Fibroblast of upper back skin (primary cell): ENCODE data around the gene SRL.

ENCODE experiments used
- DNase-seq: peaks from one replicate; pipeline ENCODE4 v3.0.0-alpha.2; 2013

SRL gene

DNA sequence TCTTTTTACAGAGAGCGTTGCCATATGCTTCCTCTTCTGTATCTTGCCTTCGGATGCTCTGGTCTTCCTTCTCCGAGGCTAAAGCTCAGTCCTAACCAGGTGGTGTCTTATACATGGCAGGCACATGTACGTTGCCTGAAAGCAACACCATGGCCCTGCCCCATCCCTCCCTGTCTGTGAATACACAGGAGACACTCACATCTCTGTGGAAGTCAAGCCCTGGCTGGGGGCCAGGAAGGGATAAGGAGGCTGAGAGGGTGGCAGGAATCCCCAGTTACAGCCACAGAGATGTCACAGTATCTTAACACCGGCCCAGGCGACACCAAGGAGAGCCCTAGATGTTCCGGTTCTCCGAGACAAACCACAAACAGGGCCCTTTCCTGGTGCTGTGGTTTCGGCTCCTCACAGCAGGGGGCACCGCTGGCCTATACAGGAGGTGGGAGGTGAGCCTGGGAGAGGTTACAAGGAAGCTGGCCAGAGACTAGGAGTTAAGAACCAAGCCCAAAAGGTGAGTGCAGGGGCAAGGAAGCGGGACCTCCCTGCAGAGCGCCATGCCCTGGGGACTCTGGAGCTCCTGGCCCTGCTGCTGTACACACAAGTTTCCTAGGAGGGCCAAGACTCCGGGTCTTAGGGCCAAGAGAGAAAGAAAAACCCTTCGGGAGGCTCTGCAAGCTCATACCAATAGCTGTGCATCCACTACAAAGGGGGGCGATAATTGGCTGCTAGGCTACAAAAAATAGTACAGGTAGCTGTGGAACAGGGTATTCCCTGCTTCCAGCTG is 41.7 kb downstream of the SRL start:
- DNase-seq, result peak; percentile 62

DNA sequence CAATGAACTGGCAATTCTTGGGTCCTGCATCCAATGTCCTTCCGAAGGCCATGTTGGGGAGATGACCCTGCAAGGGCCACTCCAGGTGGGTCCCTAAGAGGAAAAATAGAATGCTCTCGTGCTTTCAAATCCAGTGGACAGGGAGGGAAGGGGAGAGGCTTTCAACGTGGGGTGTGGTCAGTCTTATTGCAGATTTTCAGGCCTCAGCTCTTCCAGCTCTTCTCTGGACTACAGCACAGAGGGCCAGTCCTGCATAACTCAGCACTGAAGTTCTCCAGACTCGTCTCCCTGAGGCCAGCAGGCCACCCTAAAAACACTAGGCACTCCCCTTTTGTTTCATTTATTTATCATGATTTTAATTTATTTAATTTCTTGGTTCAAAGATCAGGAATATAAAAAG is 43.1 kb downstream of the SRL start:
- no peak for DNase-seq

DNA sequence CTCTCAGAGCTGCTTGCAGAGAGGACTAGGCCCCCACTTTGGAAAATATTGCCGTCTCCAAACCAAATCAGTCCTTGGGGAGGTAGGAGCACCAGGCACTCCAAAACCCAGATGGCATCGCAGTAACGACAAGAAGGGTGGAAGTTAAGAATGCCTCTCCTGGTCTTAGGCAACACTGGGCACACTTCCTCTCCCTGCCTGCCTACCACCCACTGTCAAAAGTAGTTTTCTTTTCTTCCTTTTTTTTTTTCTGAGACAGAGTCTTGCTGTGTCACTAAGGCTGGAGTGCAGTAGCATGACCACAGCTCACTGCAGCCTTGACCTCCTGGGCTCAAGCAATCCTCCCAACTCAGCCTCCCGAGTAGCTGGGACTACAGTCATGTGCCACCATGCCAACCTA is 47.2 kb downstream of the SRL start:
- DNase-seq, result no peak

DNA sequence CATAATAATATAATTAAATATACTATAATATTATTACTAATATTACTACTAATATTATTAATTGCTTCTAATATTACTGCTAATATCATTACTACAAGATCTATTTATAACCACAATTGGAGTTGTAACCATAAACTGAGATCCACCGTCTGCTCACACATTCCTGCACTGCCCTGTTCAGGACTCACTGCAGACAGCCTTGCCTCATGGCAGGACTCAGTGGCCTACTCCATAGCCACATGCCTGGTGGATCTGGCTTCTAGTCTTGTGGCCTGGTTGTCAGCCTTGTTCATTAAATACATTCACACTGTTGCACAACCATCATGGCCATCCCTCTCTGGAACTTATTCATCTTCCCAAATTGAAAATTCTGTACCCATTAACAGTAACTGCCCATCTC is 48.0 kb downstream of the SRL start:
- no peak for DNase-seq

DNA sequence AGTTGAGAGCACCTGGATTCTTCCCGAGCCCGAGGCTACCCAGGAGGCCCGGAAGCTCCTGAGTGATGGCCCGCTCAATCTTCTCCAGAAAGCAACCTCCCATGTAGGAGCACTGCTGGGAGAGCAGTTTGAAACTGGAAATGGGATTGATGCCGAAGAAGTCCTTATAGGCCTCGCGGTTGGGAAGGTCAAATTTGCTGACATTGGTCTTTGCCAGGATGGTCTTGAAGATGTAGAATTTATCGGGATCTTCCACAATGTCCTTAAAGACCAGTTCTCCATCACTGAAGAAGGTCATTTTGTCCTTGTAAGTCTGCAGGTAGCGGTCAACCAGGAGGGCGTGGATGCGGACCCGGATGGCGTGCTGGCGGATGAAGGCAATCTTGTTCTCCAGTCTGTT is 49.7 kb downstream of the SRL start:
- no peak for DNase-seq

DNA sequence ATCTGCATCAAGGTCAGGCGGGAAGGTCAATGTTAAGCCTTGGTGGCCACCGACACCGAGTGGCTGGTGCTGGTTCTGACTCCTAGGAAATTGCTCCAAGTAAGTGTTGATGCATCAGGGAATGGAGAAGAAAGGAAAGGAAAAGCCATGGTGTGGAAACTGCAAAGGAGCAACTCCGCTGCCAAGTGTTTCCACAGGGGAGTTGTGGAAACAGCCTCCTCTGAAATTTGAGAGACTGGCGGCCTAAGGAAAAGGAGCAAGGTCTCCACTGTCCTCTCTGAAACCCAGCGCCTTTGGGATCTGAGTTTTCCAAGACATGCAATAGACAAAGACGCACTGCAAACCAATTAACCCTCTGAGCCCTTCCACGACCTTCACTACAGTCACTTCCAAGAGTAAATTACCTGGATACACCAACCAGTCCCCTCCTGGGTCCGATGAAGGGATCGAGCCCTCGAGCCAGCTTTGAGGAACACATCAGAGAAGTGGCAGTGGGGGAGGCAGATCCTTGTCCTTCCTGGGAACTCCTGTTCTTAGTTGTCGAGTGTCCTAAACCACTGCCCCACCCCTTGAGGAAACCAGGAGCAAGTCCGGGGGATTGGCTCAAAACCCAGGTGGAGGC is 51.1 kb downstream of the SRL start:
- DNase-seq, result no peak

DNA sequence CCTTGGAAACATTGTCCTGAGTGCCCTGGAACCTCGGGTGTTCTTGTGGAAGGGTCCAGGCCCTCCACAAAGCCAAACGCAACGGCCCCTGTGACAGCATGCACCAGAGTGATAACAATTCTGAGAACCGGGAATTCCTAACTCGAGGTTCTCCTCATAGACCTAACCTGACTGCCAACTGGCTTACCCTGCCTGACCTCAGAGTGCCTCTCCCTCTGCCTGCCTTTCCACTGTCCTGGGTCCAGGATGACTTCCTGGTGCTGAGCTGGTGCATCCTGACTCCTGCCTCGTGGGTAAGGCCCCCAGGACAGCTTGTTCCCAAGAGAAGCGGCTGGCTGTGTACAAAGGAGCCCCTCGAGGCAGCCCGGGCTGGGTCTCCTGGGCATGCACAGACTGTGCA is 51.8 kb downstream of the SRL start:
- no peak for DNase-seq

DNA sequence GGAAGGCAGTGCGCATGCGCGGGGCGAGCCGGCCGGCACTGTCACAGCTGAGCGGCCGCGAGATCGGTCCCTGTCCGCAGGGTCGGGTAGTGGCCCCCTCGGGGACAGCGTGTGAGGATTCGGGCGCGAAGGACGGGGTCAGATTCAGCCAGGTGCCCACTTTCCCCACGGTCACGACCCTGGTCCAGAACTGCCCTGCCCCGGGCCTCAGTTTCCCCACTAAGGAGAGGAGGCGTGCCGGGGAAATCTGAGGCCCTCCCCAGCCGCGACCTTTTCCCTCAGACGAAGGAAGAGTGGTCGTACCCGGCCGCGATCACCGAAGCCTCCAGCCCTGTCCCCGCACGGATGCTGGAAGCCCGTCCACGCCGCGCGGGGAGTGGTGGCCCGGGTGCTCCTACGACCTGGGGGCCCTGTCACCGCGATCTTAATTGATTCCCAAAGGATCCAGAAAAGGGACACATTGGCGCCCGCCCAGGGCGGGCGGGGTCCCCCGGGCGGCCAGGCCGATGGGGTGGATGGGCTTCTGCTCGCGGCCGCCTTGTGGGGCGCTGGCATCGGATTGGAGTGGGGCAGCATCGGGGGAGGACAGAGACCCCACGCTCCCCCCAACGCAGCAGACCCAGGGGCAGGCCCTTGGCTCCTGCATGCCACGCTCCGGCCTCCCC is 57.7 kb downstream of the SRL start:
- DNase-seq, result no peak

DNA sequence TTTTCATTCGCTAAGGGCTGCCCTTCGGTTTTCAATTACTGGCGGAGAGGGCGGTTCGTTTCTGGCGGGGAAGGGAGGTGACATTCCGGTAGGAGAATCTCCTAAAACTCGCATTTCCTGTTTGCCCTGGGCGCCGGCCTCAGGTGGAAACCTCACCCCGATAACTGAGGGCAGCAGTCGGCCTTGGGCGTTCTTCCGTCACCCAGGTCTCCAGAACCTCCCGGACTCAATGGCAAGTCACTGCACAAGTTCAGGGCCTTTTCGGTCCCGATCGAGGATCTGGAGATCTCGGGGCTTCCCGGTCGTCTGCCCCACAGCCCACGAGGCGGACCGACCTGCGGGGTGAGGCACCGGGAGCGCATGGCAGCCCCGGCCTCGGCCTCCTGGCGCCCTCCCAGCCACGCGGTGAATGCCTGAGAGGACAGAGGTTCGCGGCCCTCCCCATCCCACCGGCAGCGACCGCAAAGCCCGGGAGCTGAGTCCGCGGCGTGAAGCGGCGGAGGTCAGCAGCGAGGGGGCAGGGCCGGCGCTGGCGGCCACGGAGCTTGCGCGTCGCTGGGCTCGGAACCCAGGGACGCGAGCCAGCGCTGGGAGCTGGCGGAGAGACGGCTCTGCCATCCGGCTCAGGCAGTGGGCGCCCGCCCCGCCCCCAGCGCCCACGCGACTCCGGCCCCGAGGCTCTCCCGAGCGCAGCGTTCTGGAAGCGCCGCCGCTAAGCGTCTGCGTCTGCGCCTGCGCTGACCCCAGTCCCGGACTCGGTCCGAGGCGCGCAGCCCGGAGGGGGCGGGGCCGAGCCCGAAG is 58.4 kb downstream of the SRL start:
- peak; percentile 91 for DNase-seq

DNA sequence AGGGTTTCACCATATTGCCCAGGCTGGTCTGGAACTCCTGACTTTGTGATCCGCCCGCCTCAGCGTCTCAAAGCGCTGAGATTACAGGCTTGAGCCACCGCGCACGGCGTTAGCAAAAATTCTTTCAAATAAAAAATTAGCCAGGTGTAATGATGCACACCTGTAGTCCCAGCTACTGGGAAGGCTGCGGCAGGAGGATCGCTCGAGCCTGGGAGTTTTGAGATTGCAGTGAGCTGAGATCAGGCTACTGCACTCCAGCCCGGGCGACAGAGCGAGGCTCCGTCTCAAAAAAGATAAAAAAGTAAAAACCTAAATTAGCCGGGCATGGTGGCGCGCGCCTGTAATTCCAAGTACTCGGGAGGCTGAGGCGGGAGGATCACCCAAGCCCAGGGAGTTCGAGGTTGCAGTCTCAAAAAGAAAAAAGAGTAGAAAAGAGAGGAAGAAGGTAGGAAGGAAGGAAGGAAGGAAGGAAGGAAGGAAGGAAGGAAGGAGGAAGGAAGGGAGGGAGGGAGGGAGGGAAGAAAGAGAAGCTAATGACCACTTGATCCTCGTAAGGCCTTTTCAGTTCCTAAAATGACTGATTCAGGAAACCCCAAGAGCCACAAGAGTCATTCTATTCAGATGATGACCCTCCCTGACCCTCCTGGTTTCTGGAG is 59.2 kb downstream of the SRL start:
- DNase-seq, result no peak

DNA sequence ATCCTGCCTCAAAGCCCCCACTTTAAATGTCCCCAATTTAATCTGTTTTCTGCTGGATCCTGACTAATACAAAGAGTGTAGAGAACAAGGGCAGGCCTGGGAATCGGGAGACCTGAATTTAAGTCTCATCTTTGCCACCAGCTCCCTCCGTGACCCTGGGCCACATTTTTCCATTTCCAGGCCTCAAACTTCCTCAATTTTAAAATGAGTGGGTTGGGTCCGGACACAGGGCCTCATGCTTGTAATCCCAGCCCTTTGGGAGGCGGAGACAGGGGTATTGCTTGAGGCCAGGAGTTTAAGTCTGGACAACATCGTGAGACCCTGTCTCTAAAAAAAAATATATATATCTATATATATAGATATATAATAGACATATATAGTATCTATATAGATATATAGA is 61.4 kb downstream of the SRL start:
- DNase-seq, result no peak

DNA sequence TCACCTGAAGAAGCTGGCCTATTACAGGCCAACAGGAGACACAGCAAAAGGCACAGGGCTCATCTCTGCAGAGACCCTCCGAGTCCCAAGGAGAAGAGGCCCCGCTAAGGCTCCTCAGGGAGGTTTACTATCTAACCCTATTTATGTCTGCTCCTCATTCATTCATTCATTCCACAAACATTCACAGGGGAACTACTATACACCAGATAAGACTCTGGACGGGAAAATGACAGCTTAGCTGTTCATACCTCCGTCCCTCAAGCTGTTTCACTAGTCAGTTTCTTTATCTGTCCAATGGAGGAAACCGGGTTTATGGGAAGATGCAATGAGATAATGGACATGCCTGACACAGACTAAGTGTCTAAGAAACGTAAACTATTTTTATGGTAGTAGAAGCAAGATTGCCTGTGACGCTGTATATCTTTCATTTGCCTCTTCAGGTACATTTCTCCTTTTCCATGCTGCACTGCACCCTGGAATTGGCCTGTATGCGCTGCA is 62.1 kb downstream of the SRL start:
- DNase-seq, result no peak

DNA sequence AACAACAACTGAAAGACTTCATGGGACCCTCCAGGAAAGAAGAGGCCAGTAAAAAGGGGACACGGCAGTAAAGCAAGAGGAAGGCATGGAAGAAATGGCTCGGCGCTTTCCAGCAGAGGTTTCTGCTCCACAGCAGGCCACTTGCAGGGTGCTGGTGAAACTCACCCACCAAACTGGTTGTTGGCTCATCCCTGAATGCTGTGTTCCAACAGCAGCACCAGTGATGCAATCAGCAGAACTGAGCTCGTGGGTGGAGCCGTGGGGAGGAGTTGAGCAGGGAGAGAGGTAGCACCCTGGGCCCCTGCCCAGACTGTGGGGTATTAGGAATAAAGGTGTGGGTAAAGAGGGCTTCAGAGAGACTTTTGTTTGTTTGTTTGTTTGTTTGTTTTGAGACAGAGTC is 62.9 kb downstream of the SRL start:
- peak; percentile 41 for DNase-seq

DNA sequence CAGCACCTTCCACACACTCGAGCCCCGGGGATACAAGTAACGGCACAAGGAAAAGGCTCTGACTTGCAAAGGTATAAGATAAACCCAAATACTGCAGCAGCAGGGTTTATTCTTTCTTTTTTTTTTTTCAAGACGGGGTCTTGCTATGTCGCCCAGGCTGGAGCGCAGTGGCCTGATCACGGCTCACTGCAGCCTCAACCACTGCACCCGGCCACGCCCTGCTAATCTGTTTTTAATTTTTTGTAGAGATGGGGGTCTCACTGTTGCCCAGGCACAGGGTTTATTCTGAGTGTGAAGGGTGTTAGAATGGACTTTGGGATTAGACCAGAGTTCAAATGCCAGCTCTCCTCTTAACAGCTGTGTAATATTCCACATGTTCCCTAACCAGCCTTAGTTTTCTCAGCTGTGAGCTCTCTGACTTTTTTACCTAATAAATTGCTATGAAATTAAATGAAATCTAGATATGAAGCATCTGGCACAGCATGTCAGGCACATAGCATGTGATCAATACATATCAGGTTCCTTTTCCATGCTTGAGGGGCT is 63.3 kb downstream of the SRL start:
- DNase-seq, result no peak

DNA sequence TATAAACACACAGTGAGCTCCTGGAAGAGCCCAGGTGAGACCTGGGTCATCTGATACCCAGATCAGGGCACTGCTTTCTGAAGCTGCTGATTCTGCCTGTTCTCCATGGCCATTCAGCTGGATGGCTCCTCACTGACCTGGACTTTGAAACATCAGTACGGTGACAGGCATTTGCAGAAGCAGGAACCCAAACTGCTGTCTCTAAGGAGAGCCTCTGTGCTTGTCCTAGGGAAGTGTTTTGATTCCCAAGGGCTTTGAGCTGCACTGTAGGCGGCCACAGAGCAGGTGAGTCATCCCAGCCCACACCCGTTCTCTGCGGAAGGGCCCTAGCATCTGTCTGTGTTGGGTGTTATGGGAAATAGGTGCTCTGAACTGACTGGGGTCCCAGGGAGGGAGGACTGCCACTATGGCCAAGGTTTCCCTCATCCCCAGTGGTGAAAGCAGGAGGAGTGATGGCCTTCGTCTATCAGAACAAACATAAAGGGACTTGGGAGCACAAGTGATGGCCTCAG is 64.9 kb downstream of the SRL start:
- peak; percentile 24 for DNase-seq

DNA sequence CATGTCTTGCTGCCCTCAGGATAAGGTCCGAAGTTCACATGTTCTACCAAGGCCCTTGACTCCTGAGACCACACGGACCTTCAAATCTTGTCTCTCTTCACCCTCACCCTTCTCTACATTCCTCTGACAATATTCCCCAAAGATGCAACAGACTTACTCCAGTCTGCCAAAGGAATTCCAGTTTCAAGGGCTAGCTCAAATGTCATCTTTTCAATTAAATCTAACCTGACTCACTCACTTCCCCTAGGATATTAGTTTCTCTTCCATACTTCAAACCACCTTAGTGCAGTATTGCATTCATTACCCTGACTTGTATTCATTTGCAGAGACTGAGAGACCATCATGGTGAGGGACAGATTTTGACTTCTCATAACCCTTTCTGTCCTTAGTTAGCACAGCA is 66.0 kb downstream of the SRL start:
- DNase-seq, result peak; percentile 43

DNA sequence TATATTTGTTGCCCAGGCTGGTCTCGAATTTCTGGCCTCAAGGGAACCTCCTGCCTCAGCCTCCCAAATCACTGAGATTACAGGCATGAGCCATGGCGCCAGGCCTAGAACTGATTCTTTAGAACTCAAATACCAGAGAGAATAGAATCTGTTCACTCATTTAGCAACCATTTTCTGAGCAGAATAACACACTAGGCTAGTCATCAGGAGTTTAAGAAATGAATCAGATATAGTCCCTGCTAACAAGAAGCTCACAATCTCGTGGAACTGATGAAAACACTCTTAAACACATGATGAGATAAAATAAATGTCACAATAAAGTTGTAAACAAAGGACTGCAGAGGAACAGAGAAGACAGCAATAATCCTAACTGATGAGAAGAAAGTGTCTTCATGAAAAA is 69.8 kb downstream of the SRL start:
- peak; percentile 72 for DNase-seq

DNA sequence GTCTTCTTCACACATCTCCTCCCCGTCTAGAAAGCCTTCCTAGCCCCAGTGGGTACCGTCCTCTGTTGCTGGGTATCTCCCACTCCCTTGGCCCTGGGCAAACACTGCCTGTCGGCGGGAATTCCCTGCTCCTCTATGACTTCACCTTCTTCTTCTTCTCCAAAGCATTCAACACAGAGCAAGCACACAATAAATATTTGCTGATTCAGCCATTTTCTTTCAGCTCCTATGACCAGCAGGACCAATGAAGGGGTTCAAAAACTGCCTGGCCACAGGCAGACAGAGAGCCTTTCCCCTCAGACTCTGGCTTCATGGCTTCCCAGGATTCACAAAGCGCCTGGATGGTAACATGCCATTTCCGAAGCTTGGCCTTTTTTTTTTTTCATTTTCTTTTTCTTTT is 72.5 kb downstream of the SRL start:
- DNase-seq, result no peak

DNA sequence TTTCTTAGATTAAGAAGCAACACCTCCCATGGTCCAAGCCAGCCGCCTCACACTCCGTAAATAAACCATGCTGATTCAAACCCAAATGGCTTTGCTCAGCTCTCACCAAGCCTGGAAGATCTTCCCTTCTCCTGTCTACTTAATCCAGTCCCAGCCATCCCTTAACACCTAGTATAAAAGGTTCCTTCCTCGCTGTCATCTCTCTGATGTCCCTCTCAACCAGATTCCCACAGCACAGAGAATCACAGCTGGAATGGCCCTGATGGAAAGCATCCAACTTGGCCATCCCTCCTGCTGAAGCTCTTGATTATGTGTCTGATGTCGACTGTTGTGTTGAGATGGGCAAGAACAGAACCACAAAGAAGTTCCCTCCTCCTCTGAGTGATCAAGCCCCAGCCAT is 75.1 kb downstream of the SRL start:
- DNase-seq, result no peak

DNA sequence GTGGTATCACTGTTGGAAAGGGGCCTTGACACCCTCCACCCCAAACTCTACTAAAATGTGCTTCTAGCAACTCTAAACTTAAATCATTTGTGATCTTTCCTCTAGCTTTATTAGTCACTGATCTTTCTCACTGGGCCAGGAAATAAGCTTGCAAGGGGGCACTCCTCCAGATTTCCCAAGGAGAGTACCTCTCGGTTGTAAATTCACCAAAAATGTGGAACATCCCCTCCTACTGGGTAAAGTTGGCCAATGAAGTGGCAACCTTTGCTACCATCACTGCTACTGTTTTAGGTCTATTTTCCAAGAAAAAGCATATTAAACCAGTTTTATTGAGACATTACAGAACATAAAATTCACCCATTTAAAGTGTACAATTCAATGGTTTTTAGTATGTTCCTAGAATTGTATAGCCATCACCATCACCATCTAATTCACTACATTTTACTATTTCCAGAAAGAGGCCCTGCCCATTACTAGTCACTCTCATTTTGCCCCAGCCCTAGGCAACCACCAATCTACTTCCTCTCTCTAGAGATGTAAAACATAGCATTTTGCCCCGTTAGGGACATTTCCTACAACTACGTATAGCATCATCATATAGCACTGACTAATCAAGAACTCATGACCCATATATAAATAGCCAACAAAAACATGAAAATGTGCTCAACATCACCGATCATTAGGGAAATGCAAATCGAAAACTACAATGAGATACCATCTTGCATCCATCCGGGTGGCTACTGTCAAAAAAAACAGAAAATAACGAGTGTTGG is 81.0 kb downstream of the SRL start:
- no peak for DNase-seq

DNA sequence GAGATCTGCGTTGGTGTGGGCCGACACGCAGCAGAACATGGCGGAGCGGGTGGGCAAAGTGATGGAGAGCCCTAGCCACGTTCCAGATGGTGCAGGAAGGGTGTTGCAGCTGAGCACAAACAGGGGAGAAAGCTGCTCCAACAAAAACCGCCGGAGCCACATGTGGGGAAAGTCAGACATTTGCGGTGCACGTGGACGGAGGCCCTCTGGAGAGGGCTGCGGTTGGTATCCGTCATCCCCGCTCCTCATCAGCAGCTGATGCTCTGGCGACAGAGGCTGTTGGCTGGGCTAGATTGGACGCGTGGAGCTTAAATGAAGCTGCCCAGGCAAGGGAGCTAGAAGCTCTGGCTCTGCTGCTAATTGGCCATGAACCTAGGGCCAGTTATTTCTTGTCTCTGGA is 82.2 kb downstream of the SRL start:
- peak; percentile 51 for DNase-seq
